ENCODE data around the gene DEFB108B.
"Not testable (repeated sequence)": the region's sequence is repeated elsewhere in the genome, so short reads cannot be mapped to it uniquely, and the experiment has no call there.

Gene DEFB108B

DNA sequence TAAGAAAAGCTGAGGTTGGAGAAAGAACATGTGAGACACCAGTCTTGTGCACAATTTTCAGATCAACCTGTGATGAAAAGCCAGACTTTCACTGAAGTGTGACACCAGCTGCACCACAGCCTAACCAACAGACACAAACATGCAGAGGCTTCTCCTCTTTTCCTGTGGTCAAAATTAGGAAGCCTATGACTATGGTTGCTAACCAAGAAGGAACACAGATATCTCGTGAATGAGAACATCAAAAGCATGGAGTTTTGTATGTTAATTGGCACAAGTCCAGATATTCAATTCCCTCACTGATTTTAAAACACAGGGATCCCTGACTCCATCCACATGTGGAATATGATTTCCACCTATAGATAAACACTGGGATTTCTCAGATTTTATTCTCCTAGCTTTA lies 11.5 kb upstream of the DEFB108B start:
- not testable (repeated sequence) for DNase-seq (ENCODE audit: low read depth)

DNA sequence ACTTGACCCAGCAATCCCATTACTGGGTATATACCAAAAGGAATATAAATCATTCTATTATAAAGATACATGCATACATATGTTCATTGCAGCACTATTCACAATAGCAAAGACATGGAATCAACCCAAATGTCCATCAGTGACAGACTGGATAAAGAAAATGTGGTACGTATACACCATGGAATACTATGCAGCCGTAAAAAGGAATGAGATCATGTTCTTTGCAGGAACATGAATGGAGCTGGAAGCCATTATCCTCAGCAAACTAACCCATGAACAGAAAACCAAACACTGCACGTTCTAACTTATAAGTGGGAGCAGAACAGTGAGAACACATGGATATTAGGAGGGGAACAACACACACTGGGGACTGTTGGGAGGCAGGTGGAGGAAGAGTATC lies 3.8 kb upstream of the DEFB108B start:
- not testable (repeated sequence) for DNase-seq (ENCODE audit: low read depth)

DNA sequence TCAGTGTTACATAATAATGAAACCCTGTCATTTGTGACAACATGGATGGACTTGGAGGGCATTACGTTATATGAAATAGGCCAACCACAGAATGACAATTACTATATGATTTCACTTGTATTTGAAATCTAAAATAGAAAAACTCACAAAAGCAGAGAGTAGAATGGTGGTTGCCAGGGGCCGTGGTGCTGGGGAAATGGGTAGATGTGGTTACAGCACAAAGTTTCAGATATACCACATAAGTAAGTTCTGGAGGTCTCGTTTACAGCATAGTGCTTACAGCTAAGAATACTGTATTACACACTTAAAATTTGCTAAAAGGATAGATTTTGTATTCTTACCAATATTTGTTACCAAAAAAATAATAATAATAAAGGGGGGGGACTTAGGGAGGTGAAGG lies 3.3 kb upstream of the DEFB108B start:
- not testable (repeated sequence) for DNase-seq (ENCODE audit: low read depth)

DNA sequence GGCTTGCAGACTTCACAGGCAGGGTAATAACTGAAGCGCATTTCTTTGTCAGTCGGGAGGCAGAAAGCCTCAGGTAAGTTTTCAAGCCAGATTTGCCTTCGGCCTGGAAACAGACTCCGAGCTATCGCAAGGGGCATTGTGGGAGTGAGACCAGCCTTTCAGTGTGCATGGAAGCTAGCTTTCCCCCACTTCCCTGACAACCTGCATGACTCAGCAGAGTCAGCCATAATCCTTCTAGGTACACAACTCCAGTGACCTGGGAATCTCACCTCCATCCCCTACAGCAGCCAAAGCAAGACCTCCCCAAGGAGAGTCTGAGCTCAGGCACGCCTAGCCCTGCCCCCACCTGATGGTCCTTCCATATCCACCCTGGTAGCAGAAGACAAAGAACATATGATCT lies 9.7 kb downstream of the DEFB108B start:
- DNase-seq (ENCODE audit: low read depth): not testable (repeated sequence)

DNA sequence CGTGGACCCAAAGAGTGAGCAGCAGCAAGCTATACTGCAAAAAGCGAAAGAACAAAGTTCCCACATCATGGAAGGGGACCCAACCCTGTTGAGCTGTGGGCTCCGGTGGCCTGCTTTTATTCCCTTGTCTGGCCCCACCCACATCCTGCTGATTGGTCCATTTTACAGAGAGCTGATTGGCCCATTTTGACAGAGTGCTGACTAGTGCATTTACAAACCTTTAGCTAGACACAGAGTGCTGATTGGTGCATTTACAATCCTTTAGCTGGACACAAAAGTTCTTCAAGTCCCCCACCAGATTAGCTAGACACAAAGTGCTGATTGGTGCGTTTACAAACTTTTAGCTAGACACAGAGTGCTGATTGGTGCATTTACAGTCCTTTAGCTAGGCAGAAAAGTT lies 10.4 kb downstream of the DEFB108B start:
- DNase-seq (ENCODE audit: low read depth): not testable (repeated sequence)

DNA sequence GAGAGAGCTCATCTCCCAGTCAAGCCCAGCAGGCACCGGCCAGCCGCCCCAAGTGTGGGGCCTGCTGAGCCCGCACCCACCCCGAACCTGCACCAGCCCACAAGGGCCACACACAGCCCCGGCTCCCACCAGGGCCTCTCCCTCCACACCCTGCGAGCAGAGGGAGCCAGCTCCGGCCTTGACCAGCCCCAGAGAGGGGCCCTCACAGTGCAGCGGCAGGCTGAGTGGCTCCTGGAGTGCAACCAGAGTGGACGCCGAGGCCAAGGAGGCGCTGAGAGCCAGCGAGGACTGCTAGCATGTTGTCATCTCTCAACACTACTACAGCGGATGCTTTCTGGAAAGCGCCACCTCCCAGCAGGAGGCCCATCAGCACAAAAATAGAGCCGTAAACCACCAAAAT lies 10.9 kb downstream of the DEFB108B start:
- no peak for DNase-seq (ENCODE audit: low read depth)

DNA sequence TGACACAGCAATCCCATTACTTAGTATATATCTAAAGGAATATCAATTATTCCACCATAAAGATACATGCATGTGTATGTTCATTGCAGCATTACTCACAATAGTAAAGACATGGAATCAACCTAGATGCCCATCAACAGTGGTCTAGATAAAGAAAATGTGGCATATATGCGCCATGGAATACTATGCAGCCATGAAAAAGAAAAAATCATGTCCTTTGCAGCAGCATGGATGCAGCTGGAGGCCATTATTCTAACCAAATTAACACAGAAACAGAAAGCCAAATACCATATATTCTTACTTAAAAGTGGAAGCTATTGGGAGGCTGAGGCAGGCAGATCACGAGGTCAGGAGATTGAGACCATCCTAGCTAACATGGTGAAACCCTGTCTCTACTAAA lies 20.9 kb downstream of the DEFB108B start:
- not testable (repeated sequence) for DNase-seq (ENCODE audit: low read depth)

DNA sequence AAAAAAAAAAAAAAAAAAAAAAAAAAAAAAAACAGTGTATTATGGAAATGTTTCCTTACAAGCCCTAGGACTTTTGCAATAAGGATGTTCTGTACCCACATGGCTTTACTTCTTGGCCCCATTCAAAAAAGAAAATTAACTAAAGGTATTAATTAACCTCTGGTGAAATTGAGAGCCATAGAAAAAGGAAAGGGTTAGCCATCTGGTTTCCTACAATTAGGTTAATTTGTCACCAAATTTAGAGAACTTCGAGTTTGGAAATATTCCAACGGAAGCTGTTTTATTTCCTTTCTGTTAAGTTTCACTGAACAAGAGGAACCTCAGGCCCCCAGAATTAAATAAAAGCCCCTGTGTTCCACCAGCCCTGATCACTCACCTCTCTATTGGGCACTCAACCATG lies 22.9 kb downstream of the DEFB108B start:
- DNase-seq (ENCODE audit: low read depth): not testable (repeated sequence)

DNA sequence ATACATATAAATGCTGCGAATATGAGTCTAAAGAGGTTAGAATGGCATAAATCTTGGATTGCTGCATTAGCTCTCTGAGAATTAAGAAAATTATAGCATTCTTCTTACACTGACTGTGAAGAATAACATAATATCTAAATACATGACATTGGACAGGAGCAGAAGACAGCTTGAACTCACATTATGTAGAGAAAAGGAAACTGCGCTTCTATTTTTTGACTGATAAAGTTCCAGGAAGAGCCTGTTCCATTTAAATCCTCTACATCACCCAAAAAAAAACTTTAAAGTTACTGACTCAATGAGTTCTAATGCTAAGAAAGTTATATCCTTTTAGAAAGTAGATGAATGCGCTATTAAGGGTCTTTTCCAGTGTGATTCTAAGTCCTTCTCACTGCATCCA lies 27.8 kb downstream of the DEFB108B start:
- DNase-seq (ENCODE audit: low read depth): not testable (repeated sequence)

DNA sequence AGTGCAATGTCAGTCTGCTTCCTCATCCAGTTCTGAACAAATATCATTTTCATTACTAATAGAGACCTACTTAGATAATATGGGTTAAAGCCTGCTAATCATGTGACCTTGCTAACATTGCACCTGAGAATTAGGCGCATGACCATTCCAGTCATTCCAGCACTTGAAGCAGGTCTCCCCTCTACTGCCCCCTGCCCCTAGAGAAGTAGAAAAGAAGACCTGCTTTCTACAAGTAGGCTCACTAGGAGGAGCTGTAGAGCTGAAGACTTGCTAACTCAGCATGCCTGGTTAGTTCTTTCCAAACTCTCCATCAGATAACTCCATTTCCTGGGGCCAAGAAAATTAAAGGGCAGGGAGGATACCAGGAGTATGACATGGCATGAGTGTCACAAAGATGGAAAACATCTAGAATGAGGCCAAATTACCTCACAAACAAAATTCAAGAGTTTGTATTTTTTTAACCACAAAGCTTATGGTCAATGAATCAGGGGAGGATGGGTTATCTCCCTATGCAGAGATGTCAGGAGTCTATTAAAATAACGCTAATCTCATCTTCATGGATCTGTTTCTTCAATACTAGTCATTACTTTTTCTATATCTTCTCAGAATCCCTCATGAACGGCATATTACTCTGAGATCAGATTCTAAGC lies 31.1 kb downstream of the DEFB108B start:
- DNase-seq (ENCODE audit: low read depth): not testable (repeated sequence)

DNA sequence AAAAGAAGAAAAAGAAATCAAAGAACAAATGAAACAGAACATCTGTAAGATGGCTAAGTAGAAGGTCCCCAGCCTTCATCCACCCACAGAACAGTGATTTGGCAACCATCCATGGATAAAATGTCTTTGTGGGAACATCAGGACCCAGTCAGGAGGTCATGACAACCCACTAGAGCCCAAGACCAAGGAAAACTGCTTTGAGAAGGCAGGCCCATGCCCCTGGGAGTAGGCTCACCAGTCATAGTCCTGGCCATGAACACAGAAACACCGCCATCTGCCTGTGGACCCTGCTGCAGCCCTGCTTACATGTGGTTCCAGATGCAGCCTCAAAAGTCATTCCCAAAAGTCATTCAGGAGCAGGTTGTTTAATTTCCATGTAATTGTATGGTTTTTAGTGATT lies 34.2 kb downstream of the DEFB108B start:
- not testable (repeated sequence) for DNase-seq (ENCODE audit: low read depth)

DNA sequence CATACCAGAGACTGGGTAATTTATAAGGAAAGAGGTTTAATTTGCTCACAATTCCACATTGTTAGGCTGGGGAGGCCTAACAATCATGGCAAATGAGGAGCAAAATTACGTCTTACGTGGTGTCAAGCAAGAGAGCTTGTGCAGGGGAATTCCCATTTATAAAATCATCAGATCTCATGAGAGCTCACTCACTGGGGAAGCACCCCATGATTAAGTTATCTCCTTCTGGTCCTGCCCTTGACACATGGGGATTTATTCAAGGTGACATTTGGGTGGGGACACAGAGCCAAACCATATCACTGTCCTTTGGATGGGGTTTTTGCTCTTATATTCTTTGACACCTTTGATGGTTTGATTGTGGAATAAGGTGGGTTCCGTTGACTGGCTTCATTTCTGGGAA lies 36.9 kb downstream of the DEFB108B start:
- DNase-seq (ENCODE audit: low read depth): not testable (repeated sequence)

DNA sequence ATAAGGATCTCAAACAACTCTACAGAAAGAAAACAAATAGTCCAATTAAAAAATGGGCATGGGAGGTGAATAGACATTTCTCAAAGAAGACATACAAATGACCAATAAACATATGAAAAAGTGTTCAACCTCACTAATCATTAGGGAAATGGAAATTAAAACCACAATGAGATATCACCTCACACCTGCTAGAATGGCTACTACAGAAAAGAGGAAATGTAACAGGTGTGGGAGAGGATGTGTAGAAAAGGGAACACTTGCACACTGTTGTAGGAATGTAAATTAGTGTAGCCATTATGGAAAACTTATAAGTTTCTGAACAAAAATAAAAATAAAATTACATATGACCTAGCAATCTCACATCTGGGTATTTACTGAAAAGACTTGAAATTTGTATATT lies 37.7 kb downstream of the DEFB108B start:
- not testable (repeated sequence) for DNase-seq (ENCODE audit: low read depth)

DNA sequence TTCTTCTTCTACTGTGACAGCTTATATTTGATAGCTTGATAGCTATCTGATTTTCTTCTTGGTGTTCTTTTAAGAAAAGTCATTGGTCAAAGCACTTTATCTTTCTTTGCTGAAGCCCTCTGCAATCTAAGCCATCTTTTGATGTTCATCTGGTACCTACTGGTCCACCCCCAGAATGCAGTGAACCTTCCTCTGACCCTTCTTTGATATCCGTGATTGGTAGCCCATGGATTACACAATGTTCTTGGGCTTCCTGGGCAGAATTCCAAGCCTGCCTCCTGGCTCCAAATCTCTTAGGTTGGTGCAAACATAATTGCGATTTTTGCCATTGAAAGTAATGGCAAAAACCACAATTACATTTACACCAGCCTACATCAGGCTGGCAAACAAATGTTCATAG lies 43.3 kb downstream of the DEFB108B start:
- not testable (repeated sequence) for DNase-seq (ENCODE audit: low read depth)

DNA sequence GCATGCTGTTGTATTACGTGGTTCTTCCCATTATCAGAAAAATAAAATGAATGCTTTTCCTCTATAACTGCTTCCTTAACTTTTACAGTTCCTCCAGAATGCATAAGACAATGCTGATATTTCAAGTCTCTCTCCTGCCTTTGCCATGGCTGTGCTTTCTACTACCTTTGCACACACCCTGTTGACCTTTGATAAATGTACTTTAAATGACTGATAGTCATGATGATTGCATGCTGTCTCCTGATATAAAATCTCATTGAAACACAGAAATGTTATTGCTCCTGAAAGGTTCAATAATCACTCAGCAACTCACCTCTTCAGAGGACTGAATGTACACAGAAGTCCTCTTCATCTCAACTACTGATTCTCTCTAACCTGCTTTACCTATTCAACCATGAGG lies 45.1 kb downstream of the DEFB108B start, which contains the start of gene DEFB131B:
Gene DEFB131B (plus strand): TSS at position 395 of the 400 bp plus-strand sequence. CDS start 0 bp downstream, at position 395.
- not testable (repeated sequence) for DNase-seq (ENCODE audit: low read depth)

DNA sequence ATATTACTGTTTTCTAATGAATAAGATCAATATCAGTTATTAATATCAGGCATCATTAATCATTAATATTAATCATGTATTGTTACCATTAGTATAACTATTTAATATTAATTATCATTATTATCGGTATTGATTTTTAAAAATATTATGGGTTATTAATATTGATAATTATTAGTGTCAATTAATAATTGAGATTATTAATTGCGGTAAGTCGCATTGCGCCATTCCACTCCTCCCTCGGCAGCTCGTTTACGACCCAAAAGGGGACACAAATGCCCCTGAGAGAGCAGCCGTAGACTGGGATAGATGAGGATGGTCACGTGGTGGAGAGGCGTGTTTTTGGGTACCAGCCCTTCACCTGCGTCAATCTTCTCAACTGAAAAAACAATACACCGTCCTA lies 52.8 kb downstream of the DEFB108B start:
- not testable (repeated sequence) for DNase-seq (ENCODE audit: low read depth)
